Mucosa of rectum (tissue), 2 donors: ENCODE results near the gene UCP3.

Experiments used
- H3K27ac ChIP-seq, 2 donors: one replicate each; pipeline ENCODE4 v1.7.0; 2013; ENCODE audit warnings: inconsistent platforms in 2 of 2, low read depth in 2 of 2, low read length in 2 of 2
- H3K27me3 ChIP-seq, 2 donors: one replicate each; pipeline ENCODE4 v1.7.0; 2013; ENCODE audit warnings: low read length in 2 of 2; ENCODE audit not compliant: control insufficient read depth in 2 of 2, insufficient read depth in 2 of 2
- H3K36me3 ChIP-seq, 2 donors: one replicate each; pipeline ENCODE4 v1.7.0; 2013; ENCODE audit warnings: low read length in 2 of 2; ENCODE audit not compliant: control insufficient read depth in 2 of 2, insufficient read depth in 2 of 2
- H3K4me1 ChIP-seq, 2 donors: one replicate each; pipeline ENCODE4 v1.7.0; 2013; ENCODE audit warnings: low read length in 2 of 2, mild to moderate bottlenecking in 1 of 2; ENCODE audit not compliant: control insufficient read depth in 2 of 2, insufficient read depth in 2 of 2
- H3K4me3 ChIP-seq, 2 donors: one replicate each; pipeline ENCODE4 v1.7.0; 2013; ENCODE audit warnings: low read length in 2 of 2
- H3K9ac ChIP-seq, 2 donors: one replicate each; pipeline ENCODE4 v1.7.0; 2013; ENCODE audit warnings: low read length in 2 of 2, low read depth in 1 of 2, mild to moderate bottlenecking in 1 of 2
- H3K9me3 ChIP-seq, 2 donors: one replicate each; pipeline ENCODE4 v1.7.0; 2013; ENCODE audit warnings: low read length in 2 of 2; ENCODE audit not compliant: control insufficient read depth in 2 of 2
- donor health status: healthy.
- donor health status: Normal muscosa, but diverticular disease.

UCP3 gene

GRCh38 chr11:73951797-73952196 is 57.1 kb downstream of the UCP3 start:
- H3K36me3 ChIP-seq: no peaks in the 10 kb centered on the region
- H3K9me3 ChIP-seq: no peaks in the 10 kb centered on the region
- no peaks in the 10 kb centered on the region for H3K27me3 ChIP-seq
- H3K27ac ChIP-seq: no peak overlapping the region
- no peaks in the 10 kb centered on the region for H3K4me1 ChIP-seq
- H3K4me3 ChIP-seq: no peak overlapping the region
- H3K9ac ChIP-seq: no peak overlapping the region

DNA sequence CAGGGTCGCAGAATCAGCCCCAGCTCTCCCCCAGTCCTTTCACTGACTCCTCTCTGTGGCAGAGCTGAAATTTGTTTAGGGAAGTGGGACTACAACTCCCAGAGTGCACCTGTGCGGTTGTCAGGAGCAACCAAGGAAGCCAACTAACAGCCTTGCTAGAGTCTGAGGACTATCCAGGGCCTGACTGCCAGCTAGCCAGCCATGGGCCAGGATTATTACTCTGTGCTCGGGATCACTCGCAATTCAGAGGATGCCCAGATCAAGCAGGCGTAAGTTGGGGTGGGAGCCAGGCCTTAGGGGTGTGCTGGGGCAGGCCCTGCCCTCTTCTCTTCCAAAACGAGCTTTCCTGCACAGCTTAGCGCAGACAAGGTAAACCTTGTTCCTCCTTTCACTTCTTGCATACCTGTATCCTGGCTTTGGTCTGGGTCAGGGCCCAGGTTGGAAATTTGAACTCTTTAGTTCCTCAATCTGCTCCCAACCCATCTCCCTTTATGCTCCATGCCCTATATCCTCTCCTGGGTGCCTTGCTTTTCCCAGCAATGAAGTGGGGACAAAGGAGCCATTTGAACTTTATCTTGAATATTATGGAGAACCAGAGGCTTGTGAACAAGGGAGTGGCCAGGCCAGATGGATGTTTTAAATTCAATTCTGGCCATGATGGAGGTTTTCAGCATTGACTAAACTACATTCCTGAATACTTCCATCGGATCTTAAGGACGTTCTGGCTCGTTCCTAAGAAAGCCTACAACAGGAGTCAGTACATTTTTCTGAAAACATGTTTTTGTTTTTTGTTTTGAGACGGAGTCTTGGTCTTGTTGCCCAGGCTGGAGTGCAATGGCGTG is 57.8 kb downstream of the UCP3 start, which contains the start of gene DNAJB13:
Gene DNAJB13, plus strand, starts transcription at position 158 of the 842 bp plus-strand sequence. Its CDS starts 44 bp downstream, at position 202.
- no peak within 1 kb of the TSS for H3K9ac ChIP-seq
- H3K27me3 ChIP-seq: no peaks in the 10 kb centered on the region
- no peaks in the 10 kb centered on the region for H3K36me3 ChIP-seq
- H3K4me1 ChIP-seq: no peaks in the 10 kb centered on the region
- no peaks in the 10 kb centered on the region for H3K9me3 ChIP-seq
- H3K27ac ChIP-seq: no peak within 1 kb of the TSS
- no peak within 1 kb of the TSS for H3K4me3 ChIP-seq
